Measurements from ENCODE around the gene RFX1. TPM values are rescaled to one million over a fixed set of nuclear protein-coding genes. Genes with fewer than 3 reads are reported as not detected.

RFX1 gene
- polyA plus RNA-seq, 1 donor (not counting 4 experiments of a cell fraction or from before 2014, with no cell fraction given): 0.45 TPM

GRCh38 chr19:13935765-13936510, 70.2 kb downstream of the RFX1 start:
- no peak overlapping the region for H3K27ac ChIP-seq (ENCODE audit: control insufficient read depth, insufficient read depth, low read length)
- H3K27me3 ChIP-seq (ENCODE audit: control insufficient read depth, extremely low read depth, insufficient read depth, low read length): peaks cover 15% of the 10 kb centered on the region
- H3K4me1 ChIP-seq (ENCODE audit: control insufficient read depth, extremely low read depth, insufficient read depth, low read length): peaks cover 3% of the 10 kb centered on the region
- no peak overlapping the region for H3K4me3 ChIP-seq (ENCODE audit: control insufficient read depth in 2 of 3, extremely low read depth in 1 of 3, insufficient read depth in 2 of 3, low read depth in 1 of 3, low read length in 3 of 3)
- no peak overlapping the region for H2AFZ ChIP-seq (ENCODE audit: control insufficient read depth, low read length)
- no peaks in the 10 kb centered on the region for H3K9me1 ChIP-seq (ENCODE audit: control insufficient read depth, extremely low read depth, insufficient read depth, low read length)
- dilution Hi-C loops (cut with MboI; ENCODE audit: extremely low pct_ligation_motif_present, low sequenced_read_pairs): no loop called here
- FAIRE-seq (no peak), DNase-seq (ENCODE audit: low read depth, low spot score) (no peak)
- no peak overlapping the region for H3K4me2 ChIP-seq (ENCODE audit: control insufficient read depth, extremely low read depth, insufficient read depth, low read depth, low read length)
- no peaks in the 10 kb centered on the region for H3K79me2 ChIP-seq (ENCODE audit: control insufficient read depth, insufficient read depth, low read length)
- H3K36me3 ChIP-seq (ENCODE audit: control insufficient read depth in 2 of 2, extremely low read depth in 1 of 2, insufficient read depth in 2 of 2, low read length in 2 of 2): peaks cover 0 to 3% of the 10 kb centered on the region in 2 experiments
- no peaks in the 10 kb centered on the region for H3K9me3 ChIP-seq (ENCODE audit: control insufficient read depth, low read depth, low read length)
- no peaks in the 10 kb centered on the region for H4K20me1 ChIP-seq (ENCODE audit: control insufficient read depth, extremely low read depth, insufficient read depth, low read length)
- TF ChIP-seq EZH2 (IDR thresholded peaks at IDR 0.05; ENCODE audit: low read length) (no peak), CTCF (optimal IDR thresholded peaks at IDR 0.05 in 1 of 3, IDR thresholded peaks at IDR 0.05 in 1 of 3, conservative IDR thresholded peaks at IDR 0.05 in 1 of 3; ENCODE audit: extremely low read depth in 1 of 3, insufficient read depth in 2 of 3, low read length in 3 of 3) (no peak)
- no peak overlapping the region for H3K9ac ChIP-seq (ENCODE audit: control insufficient read depth, extremely low read depth, insufficient read depth, low read length)

GRCh38 chr19:13934785-13935109, 71.4 kb downstream of the RFX1 start:
- H3K27ac ChIP-seq (ENCODE audit: control insufficient read depth, insufficient read depth, low read length): no peak overlapping the region
- no peak for TF ChIP-seq EZH2 (IDR thresholded peaks at IDR 0.05; ENCODE audit: low read length)
- no peak for TF ChIP-seq CTCF (optimal IDR thresholded peaks at IDR 0.05 in 1 of 3, IDR thresholded peaks at IDR 0.05 in 1 of 3, conservative IDR thresholded peaks at IDR 0.05 in 1 of 3; ENCODE audit: extremely low read depth in 1 of 3, insufficient read depth in 2 of 3, low read length in 3 of 3)
- no peak overlapping the region for H3K9ac ChIP-seq (ENCODE audit: control insufficient read depth, extremely low read depth, insufficient read depth, low read length)
- peaks cover 0 to 5% of the 10 kb centered on the region in 2 experiments for H3K36me3 ChIP-seq (ENCODE audit: control insufficient read depth in 2 of 2, extremely low read depth in 1 of 2, insufficient read depth in 2 of 2, low read length in 2 of 2)
- FAIRE-seq (no peak), DNase-seq (ENCODE audit: low read depth, low spot score) (no peak)
- no peaks in the 10 kb centered on the region for H3K79me2 ChIP-seq (ENCODE audit: control insufficient read depth, insufficient read depth, low read length)
- peaks cover 15% of the 10 kb centered on the region for H3K27me3 ChIP-seq (ENCODE audit: control insufficient read depth, extremely low read depth, insufficient read depth, low read length)
- no peaks in the 10 kb centered on the region for H3K9me3 ChIP-seq (ENCODE audit: control insufficient read depth, low read depth, low read length)
- dilution Hi-C loops (cut with MboI; ENCODE audit: extremely low pct_ligation_motif_present, low sequenced_read_pairs): no loop called here
- H3K4me1 ChIP-seq (ENCODE audit: control insufficient read depth, extremely low read depth, insufficient read depth, low read length): peaks cover 3% of the 10 kb centered on the region
- no peak overlapping the region for H3K4me3 ChIP-seq (ENCODE audit: control insufficient read depth in 2 of 3, extremely low read depth in 1 of 3, insufficient read depth in 2 of 3, low read depth in 1 of 3, low read length in 3 of 3)
- no peaks in the 10 kb centered on the region for H4K20me1 ChIP-seq (ENCODE audit: control insufficient read depth, extremely low read depth, insufficient read depth, low read length)
- no peaks in the 10 kb centered on the region for H3K9me1 ChIP-seq (ENCODE audit: control insufficient read depth, extremely low read depth, insufficient read depth, low read length)
- no peak overlapping the region for H3K4me2 ChIP-seq (ENCODE audit: control insufficient read depth, extremely low read depth, insufficient read depth, low read depth, low read length)
- H2AFZ ChIP-seq (ENCODE audit: control insufficient read depth, low read length): no peak overlapping the region
